Measurements from ENCODE around the gene DNM3. TPM values are rescaled to one million over a fixed set of nuclear protein-coding genes. Genes with fewer than 3 reads are reported as not detected.

DNM3 gene
- total and polyA plus RNA-seq, 2 of the 8 experiments (the other 6 are each of a cell fraction or from before 2014, with no cell fraction given): 2.0 to 8.5 TPM

GRCh38 chr1:172224871-172225270 is 383.6 kb downstream of the DNM3 start:
- Histone ChIP-seq H2BK120ac (replicated peaks; ENCODE audit: low read depth, low read length) (no peak overlapping the region), H3K56ac (replicated peaks; ENCODE audit: insufficient read length, low read depth, low read length) (no peak overlapping the region), H4K5ac (ENCODE audit: insufficient read length, low read depth, low read length) (no peak overlapping the region), H2AFZ (ENCODE audit: low read length) (no peak overlapping the region), H3K18ac (ENCODE audit: extremely low read depth, low read length) (no peak overlapping the region), H2BK15ac (ENCODE audit: low read length) (no peak overlapping the region), H3K4me2 (ENCODE audit: insufficient read depth in 1 of 2, low read depth in 2 of 2, low read length in 2 of 2) (no peak overlapping the region), H2BK20ac (ENCODE audit: low read length) (no peak overlapping the region), H3K23ac (ENCODE audit: insufficient read length) (no peak overlapping the region), H4K91ac (replicated peaks; ENCODE audit: insufficient read length, low read length) (no peak overlapping the region), H2BK5ac (ENCODE audit: low read depth, low read length) (no peak overlapping the region), H3K9ac (replicated peaks in 1 of 4; ENCODE audit: extremely low read depth in 1 of 4, low read depth in 3 of 4, low read length in 3 of 4) (no peak overlapping the region), H3K9me3 (ENCODE audit: insufficient read depth in 2 of 2, low read depth in 1 of 2, low read length in 1 of 2) (no peaks in the 10 kb centered on the region), H3K79me1 (ENCODE audit: low read depth, low read length) (no peaks in the 10 kb centered on the region), H4K8ac (ENCODE audit: extremely low read depth, insufficient read depth, low read length) (no peak overlapping the region), H3K27ac (ENCODE audit: low read depth, low read length) (no peak overlapping the region), H4K20me1 (replicated peaks in 1 of 2; ENCODE audit: control insufficient read depth in 1 of 2, insufficient read depth in 2 of 2, low read length in 2 of 2) (no peaks in the 10 kb centered on the region), H2BK12ac (ENCODE audit: low read depth, low read length) (no peak overlapping the region), H2AK5ac (ENCODE audit: low read depth, low read length) (no peak overlapping the region), H3K36me3 (ENCODE audit: control insufficient read depth in 2 of 4, insufficient read depth in 4 of 4, low read length in 3 of 4) (no peaks in the 10 kb centered on the region), H3K4me1 (replicated peaks in 1 of 4; ENCODE audit: control insufficient read depth in 3 of 4, insufficient read depth in 4 of 4, low read length in 3 of 4) (no peaks in the 10 kb centered on the region), H3K23me2 (ENCODE audit: low read depth, low read length) (no peaks in the 10 kb centered on the region), H3K4ac (replicated peaks; ENCODE audit: insufficient read length, low read depth, low read length) (no peak overlapping the region), H3K14ac (ENCODE audit: insufficient read length) (no peak overlapping the region), H3K79me2 (ENCODE audit: control insufficient read depth in 1 of 2, insufficient read depth in 2 of 2, low read length in 2 of 2) (no peaks in the 10 kb centered on the region), H3K27me3 (replicated peaks in 1 of 4; ENCODE audit: control insufficient read depth in 3 of 4, extremely low read depth in 1 of 4, insufficient read depth in 3 of 4, low read length in 3 of 4) (no peaks in the 10 kb centered on the region), H3K4me3 (ENCODE audit: extremely low read depth in 1 of 4, insufficient read depth in 2 of 4, low read depth in 3 of 4, low read length in 4 of 4) (no peak overlapping the region)
- CTCF ChIA-PET (ENCODE audit: partially characterized antibody): interaction anchor here (0.6 to 0.8 kb wide), 2 partner anchors 21 to 597 kb away, joined by 3 to 4 read pairs; no protein-coding TSS in a partner anchor
- FAIRE-seq: no peak
- DNase-seq (ENCODE audit: low read depth in 1 of 2, low spot score in 2 of 2): no peak
- WGBS, 2 experiments (ENCODE audit: extremely low coverage in 1 of 2, insufficient coverage in 1 of 2, insufficient read length in 1 of 2, insufficient replicate concordance in 2 of 2, low coverage in 1 of 2, low lambda C conversion rate in 2 of 2, missing lambda C conversion rate in 1 of 2): 86% methylated on average over 3 of the region's 3 CpGs; no CpG with 5 or more reads in 1 of the 2 experiments
- POLR2A ChIA-PET (ENCODE audit: partially characterized antibody): no interaction called here
- TF ChIP-seq CTCF (IDR thresholded peaks at IDR 0.05; ENCODE audit: control extremely low read depth in 1 of 3, insufficient read depth in 1 of 3, low read depth in 1 of 3, low read length in 3 of 3) (no peak), HDAC2 (IDR thresholded peaks at IDR 0.05; ENCODE audit: borderline replicate concordance in 1 of 2, low read depth in 2 of 2, low read length in 2 of 2) (no peak), EP300 (IDR thresholded peaks at IDR 0.05; ENCODE audit: borderline replicate concordance in 1 of 2, low read depth in 2 of 2, low read length in 2 of 2) (no peak), GTF2F1 (IDR thresholded peaks at IDR 0.05; ENCODE audit: borderline replicate concordance, low read depth, low read length) (no peak), MAX (IDR thresholded peaks at IDR 0.05) (no peak), NRF1 (IDR thresholded peaks at IDR 0.05; ENCODE audit: low read depth, low read length) (no peak), POU5F1 (IDR thresholded peaks at IDR 0.05; ENCODE audit: low read depth, low read length) (no peak), RAD21 (IDR thresholded peaks at IDR 0.05 in 1 of 2, conservative IDR thresholded peaks at IDR 0.05 in 1 of 2; ENCODE audit: low read depth in 2 of 2, low read length in 2 of 2) (no peak), TAF7 (optimal IDR thresholded peaks at IDR 0.05; ENCODE audit: borderline replicate concordance, low read depth, low read length) (no peak), JUN (IDR thresholded peaks at IDR 0.05; ENCODE audit: low read depth, low read length) (no peak)

Measured in H1 (cell line).